HG02623 (cell line): ENCODE results near the gene GAGE12E.
"Not testable (repeated sequence)": the region's sequence is repeated elsewhere in the genome, so short reads cannot be mapped to it uniquely, and the experiment has no call there.

Experiments
- ATAC-seq: cut with Tn5 transposase; IDR thresholded peaks from one replicate; pipeline ENCODE4 v1.9.1; 2021; ENCODE audit warnings: moderate library complexity; ENCODE audit not compliant: unreplicated experiment

Gene GAGE12E

GRCh38 chrX:49550989-49551388 is at the start of gene GAGE12E:
Gene GAGE12E, plus strand, starts transcription at chrX:49551289. Its CDS starts 1,155 bp downstream, at chrX:49552444.
- ATAC-seq: not testable (repeated sequence)

- ATAC-seq: not testable (repeated sequence)
Measured at GRCh38 chrX:49531877-49532276, 19.2 kb upstream of the GAGE12E start, which contains the start of gene GAGE12C. Gene GAGE12C, plus strand, starts transcription at chrX:49532177. Its CDS starts 1,155 bp downstream, at chrX:49533332.

GRCh38 chrX:49541433-49541832 is 9.7 kb upstream of the GAGE12E start, which contains the start of gene GAGE12D:
Gene GAGE12D, plus strand, starts transcription at chrX:49541733. Its CDS starts 1,155 bp downstream, at chrX:49542888.
- not testable (repeated sequence) for ATAC-seq

- not testable (repeated sequence) for ATAC-seq
Measured at GRCh38 chrX:49560542-49560941, 9.5 kb downstream of the GAGE12E start, which contains the start of gene GAGE12F. Gene GAGE12F, plus strand, starts transcription at chrX:49560842. Its CDS starts 1,155 bp downstream, at chrX:49561997.

- not testable (repeated sequence) for ATAC-seq
Measured at GRCh38 chrX:49568728-49569127, 17.6 kb downstream of the GAGE12E start.

- not testable (repeated sequence) for ATAC-seq
Measured at GRCh38 chrX:49569152-49569551, 18.1 kb downstream of the GAGE12E start.

GRCh38 chrX:49570100-49570499 is 19.0 kb downstream of the GAGE12E start, which contains the start of gene GAGE12G:
Gene GAGE12G, plus strand, starts transcription at chrX:49570400. Its CDS starts 1,155 bp downstream, at chrX:49571555.
- ATAC-seq: not testable (repeated sequence)

GRCh38 chrX:49579649-49580048 is 28.6 kb downstream of the GAGE12E start, which contains the start of gene GAGE12H:
Gene GAGE12H, plus strand, starts transcription at chrX:49579949. Its CDS starts 1,155 bp downstream, at chrX:49581104.
- ATAC-seq: not testable (repeated sequence)

GRCh38 chrX:49589196-49589595 is 38.1 kb downstream of the GAGE12E start, which contains the start of gene GAGE2A:
Gene GAGE2A, plus strand, starts transcription at chrX:49589496. Its CDS starts 1,155 bp downstream, at chrX:49590651.
- not testable (repeated sequence) for ATAC-seq

GRCh38 chrX:49589769-49590478 is 38.8 kb downstream of the GAGE12E start:
- ATAC-seq: not testable (repeated sequence)

- not testable (repeated sequence) for ATAC-seq
Measured at GRCh38 chrX:49590488-49590887, 39.4 kb downstream of the GAGE12E start.

GRCh38 chrX:49598720-49599119 is 47.6 kb downstream of the GAGE12E start, which contains the start of gene GAGE1:
Gene GAGE1, plus strand, starts transcription at chrX:49599020. Its CDS starts 1,155 bp downstream, at chrX:49600175.
- not testable (repeated sequence) for ATAC-seq
